ENCODE results near the gene SLC5A12.

Gene SLC5A12

DNA sequence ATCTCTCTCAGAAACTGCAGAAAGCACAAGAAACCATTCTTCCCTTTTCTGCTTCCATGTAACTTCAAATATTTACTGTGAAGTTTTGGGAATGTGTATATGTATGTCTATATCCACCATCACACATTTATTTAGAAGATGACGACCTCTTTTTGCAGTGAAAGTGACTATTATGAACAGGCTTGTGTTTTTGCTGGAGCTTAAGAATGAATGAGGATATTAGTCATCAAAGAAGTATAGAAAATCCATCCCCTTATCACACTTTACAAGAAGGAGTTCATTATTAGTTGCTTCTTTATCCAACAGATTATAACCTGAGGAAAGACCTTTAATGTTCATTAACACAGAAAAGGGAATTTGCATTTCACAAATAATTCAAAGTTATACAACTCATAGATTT lies 21.1 kb upstream of the SLC5A12 start:
- peaks cover 29% of the 10 kb centered on the region for H3K9me3 Mint-ChIP-seq
- H3K4me3 Mint-ChIP-seq = no peak overlapping the region
- H3K36me3 Mint-ChIP-seq (ENCODE audit: insufficient read depth) = peaks cover 4% of the 10 kb centered on the region
- ATAC-seq (replicated peaks; ENCODE audit: extremely low read depth, poor library complexity, severe bottlenecking) = no peak
- DNase-seq (ENCODE audit: low spot score in 2 of 2) = no peak
- no peaks in the 10 kb centered on the region for H3K4me1 Mint-ChIP-seq
- no peaks in the 10 kb centered on the region for H3K27me3 Mint-ChIP-seq
- H3K27ac Mint-ChIP-seq (ENCODE audit: low read depth) = no peak overlapping the region

DNA sequence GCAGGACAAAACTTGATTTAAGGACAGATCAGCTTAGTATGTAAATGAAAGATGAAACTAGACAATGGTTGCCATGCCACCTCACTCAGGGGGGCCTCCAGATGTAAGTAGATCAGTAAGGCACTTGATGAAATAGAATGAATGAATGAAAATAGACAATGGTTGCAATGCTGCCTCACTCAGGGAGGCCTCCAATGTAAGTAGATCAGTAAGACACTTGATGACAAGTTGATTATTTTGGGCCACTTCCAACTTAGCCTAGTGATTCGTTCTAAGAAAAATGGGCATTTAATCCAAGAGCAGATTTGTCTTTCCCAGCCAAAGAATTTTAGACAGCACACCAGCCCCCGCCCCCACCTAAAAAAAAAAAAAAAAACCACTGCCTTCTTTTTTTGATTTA lies 19.2 kb upstream of the SLC5A12 start:
- Mint-ChIP-seq H3K4me1 (no peaks in the 10 kb centered on the region), H3K27ac (ENCODE audit: low read depth) (no peak overlapping the region), H3K27me3 (no peaks in the 10 kb centered on the region), H3K9me3 (peaks cover 39% of the 10 kb centered on the region), H3K4me3 (no peak overlapping the region), H3K36me3 (ENCODE audit: insufficient read depth) (peaks cover 4% of the 10 kb centered on the region)
- ATAC-seq (replicated peaks; ENCODE audit: extremely low read depth, poor library complexity, severe bottlenecking) = no peak
- DNase-seq (ENCODE audit: low spot score in 2 of 2) = no peak

DNA sequence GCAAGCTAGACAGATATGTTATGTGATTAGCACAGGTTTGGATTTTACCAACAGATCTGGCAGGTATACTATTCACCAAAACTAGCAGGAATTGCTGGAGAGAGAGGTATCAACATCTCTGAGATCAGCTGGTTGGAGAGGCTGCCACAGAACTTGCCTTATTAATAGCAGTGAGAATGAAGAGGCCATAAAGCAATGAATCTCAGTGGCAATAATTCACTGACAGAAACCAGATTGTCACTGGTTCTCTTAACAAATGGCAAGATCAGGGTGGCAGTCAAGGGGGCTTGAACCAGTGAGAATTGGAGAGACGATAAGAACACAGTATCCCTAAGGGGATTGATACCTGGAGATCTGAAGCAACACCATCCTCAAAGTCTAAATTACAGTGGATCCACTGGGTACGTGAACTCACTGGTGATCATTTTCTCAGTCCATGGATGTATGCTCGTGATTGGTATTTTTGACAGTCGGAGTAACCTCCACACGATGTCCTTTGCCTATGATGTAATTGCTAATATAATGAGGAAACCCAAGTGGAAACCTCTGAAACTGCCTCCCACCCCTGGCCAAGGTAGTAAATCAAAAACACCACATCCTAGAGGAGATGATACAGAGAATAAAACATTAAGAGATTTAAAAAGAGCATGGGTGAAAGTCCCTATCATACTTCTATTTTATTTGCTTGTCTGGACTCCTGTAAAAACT lies 17.7 kb upstream of the SLC5A12 start:
- peaks cover 4% of the 10 kb centered on the region for H3K36me3 Mint-ChIP-seq (ENCODE audit: insufficient read depth)
- no peaks in the 10 kb centered on the region for H3K27me3 Mint-ChIP-seq
- ATAC-seq (replicated peaks; ENCODE audit: extremely low read depth, poor library complexity, severe bottlenecking) (no peak), DNase-seq (ENCODE audit: low spot score in 2 of 2) (no peak)
- no peak overlapping the region for H3K4me3 Mint-ChIP-seq
- H3K9me3 Mint-ChIP-seq = peaks cover 39% of the 10 kb centered on the region
- no peak overlapping the region for H3K27ac Mint-ChIP-seq (ENCODE audit: low read depth)
- no peaks in the 10 kb centered on the region for H3K4me1 Mint-ChIP-seq

DNA sequence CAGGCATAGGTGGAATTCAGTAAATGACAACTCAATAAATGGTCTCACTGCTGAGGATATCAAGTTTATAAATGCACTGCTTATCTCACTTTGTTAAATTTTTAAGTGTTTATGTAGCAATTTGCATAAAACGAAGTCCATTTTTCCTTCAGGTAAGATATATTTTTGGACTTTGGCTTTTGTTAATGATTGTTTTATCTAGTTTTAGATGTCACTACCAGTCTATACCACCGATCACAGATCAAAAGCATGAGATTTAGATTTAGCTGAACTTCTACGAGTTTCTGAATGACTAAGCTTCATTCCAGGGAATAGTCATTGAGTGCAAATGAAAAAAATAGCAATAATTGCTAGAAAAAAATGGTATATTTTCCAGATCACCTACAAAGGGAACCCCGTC lies 12.8 kb upstream of the SLC5A12 start:
- no peak overlapping the region for H3K4me3 Mint-ChIP-seq
- peaks cover 44% of the 10 kb centered on the region for H3K9me3 Mint-ChIP-seq
- H3K27me3 Mint-ChIP-seq = no peaks in the 10 kb centered on the region

DNA sequence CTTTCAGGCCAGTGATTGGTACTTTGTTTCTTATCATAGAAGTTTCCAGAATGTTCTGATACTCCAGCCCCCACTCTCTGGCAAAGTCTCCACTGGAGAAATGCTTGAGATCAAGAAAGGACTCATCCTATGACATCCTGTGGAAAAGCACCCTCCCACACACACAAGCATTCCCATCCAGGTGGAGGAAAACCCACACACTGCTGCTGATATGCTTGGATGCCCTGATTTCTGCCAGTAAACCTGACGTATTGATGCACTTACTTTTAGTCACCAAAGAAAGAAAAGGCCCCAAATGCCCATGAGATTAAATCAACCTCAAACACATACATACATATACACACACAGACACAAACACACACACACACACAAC lies 9.2 kb upstream of the SLC5A12 start:
- no peak for ATAC-seq (replicated peaks; ENCODE audit: extremely low read depth, poor library complexity, severe bottlenecking)
- Mint-ChIP-seq H3K27me3 (no peaks in the 10 kb centered on the region), H3K4me3 (no peak overlapping the region), H3K4me1 (no peaks in the 10 kb centered on the region), H3K9me3 (peaks cover 17% of the 10 kb centered on the region), H3K27ac (ENCODE audit: low read depth) (no peak overlapping the region), H3K36me3 (ENCODE audit: insufficient read depth) (peaks cover 2% of the 10 kb centered on the region)
- DNase-seq (ENCODE audit: low spot score in 2 of 2) = no peak

More for the DNA sequence above, 12.8 kb upstream of the SLC5A12 start:
- Mint-ChIP-seq H3K27ac (ENCODE audit: low read depth) (no peak overlapping the region), H3K4me1 (no peaks in the 10 kb centered on the region), H3K36me3 (ENCODE audit: insufficient read depth) (no peaks in the 10 kb centered on the region)
- DNase-seq (ENCODE audit: low spot score in 2 of 2) = no peak
- no peak for ATAC-seq (replicated peaks; ENCODE audit: extremely low read depth, poor library complexity, severe bottlenecking)

DNA sequence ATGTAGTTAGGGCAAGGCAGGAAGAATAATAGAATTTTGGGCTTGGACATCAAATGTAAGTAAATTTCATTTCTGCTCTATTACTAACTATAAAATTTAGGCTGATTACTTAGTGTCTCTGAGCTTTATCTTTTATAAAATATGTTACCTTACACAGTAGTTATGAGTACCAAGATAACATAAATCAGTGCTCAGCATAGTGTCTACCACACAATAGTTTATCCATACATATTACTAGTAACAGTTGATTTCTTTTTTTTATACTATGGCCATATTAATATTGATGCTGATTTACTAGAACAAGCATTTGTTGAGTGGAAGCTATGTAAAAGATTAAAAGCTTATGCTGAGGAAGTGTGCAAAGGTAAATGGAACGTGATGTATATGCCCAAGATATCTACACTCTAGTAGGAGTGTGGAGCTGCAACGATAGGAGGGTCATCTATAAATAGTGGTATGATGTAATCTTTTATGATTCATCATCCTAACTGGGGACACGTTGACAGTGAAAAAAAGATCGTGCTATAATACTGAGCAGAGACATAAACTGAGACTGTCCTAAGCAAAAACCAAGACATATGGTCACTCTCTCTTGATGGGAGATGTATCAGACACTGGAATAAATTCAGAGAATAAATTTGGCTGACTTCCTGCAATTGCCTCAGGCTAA lies 8.7 kb upstream of the SLC5A12 start:
- DNase-seq (ENCODE audit: low spot score in 2 of 2) = no peak
- peaks cover 17% of the 10 kb centered on the region for H3K9me3 Mint-ChIP-seq
- ATAC-seq (replicated peaks; ENCODE audit: extremely low read depth, poor library complexity, severe bottlenecking) = no peak
- H3K4me3 Mint-ChIP-seq = no peak overlapping the region
- no peaks in the 10 kb centered on the region for H3K27me3 Mint-ChIP-seq
- no peaks in the 10 kb centered on the region for H3K4me1 Mint-ChIP-seq
- peaks cover 2% of the 10 kb centered on the region for H3K36me3 Mint-ChIP-seq (ENCODE audit: insufficient read depth)
- H3K27ac Mint-ChIP-seq (ENCODE audit: low read depth) = no peak overlapping the region

DNA sequence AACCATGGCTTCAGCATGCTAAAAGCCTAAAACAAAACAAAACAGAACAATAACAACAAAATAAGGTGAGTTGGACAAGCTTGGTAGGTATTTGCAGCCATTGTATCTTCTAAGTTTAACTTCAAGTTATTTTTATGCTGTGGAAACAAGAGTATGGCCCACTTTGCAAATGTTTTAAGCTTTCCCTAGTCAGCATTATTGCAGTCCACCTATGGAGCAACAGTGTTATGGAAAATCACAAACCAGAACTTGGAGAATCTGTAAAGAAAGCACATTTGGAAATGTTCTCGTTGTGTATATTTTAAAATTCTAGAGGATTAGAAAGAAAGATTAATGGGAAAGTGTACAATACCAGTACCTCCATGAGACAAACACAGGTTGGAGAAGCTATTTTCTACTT lies 7.4 kb upstream of the SLC5A12 start:
- DNase-seq (ENCODE audit: low spot score in 2 of 2) (no peak), ATAC-seq (replicated peaks; ENCODE audit: extremely low read depth, poor library complexity, severe bottlenecking) (no peak)
- no peak overlapping the region for H3K4me3 Mint-ChIP-seq
- H3K27me3 Mint-ChIP-seq = no peaks in the 10 kb centered on the region
- H3K27ac Mint-ChIP-seq (ENCODE audit: low read depth) = no peak overlapping the region
- H3K36me3 Mint-ChIP-seq (ENCODE audit: insufficient read depth) = peaks cover 2% of the 10 kb centered on the region
- no peaks in the 10 kb centered on the region for H3K4me1 Mint-ChIP-seq
- H3K9me3 Mint-ChIP-seq = peaks cover 19% of the 10 kb centered on the region

DNA sequence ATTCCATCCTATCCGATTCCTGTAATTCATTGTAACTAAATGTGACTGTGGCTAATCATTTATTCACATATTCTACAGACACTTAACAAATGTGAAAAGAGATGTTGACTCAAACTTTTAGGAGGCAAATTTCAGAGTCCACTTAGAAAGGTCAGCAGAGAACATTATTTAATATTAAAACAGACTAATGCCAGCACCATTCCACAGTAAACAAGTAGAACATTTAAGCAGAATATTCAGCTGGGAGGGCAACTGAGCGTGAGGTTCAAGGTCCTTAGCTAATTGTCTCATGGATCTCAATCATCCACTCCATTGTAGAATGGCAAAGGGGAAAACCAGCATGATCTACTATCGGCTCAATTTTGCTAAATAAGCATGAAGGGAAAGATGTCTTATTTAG lies 5.1 kb upstream of the SLC5A12 start:
- no peak for DNase-seq (ENCODE audit: low spot score in 2 of 2)
- ATAC-seq (replicated peaks; ENCODE audit: extremely low read depth, poor library complexity, severe bottlenecking) = no peak
- Mint-ChIP-seq H3K27ac (ENCODE audit: low read depth) (no peak overlapping the region), H3K9me3 (peaks cover 14% of the 10 kb centered on the region), H3K4me3 (no peak overlapping the region), H3K27me3 (no peaks in the 10 kb centered on the region), H3K36me3 (ENCODE audit: insufficient read depth) (peaks cover 2% of the 10 kb centered on the region), H3K4me1 (no peaks in the 10 kb centered on the region)

DNA sequence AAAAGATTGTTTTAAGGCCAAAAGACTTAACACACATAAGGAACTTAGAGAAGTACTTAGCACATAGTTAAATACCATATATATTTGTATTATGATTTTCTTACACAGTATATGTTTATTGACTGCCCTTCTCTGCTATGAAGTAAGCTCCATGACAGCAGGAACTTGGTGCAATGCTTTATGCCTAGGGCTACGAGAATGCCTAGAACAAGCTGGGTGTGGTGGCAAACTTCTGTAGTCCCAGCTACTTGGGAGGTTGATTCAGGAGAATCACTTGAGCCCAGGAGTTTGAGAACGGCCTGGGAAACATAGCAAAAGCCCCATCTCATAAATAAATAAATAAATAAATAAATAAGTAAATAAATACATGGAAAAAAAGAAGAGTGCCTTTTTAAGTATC lies 1.9 kb downstream of the SLC5A12 start:
- ATAC-seq (replicated peaks; ENCODE audit: extremely low read depth, poor library complexity, severe bottlenecking) (no peak), DNase-seq (ENCODE audit: low spot score in 2 of 2) (no peak)
- Mint-ChIP-seq H3K4me1 (no peaks in the 10 kb centered on the region), H3K36me3 (ENCODE audit: insufficient read depth) (no peaks in the 10 kb centered on the region), H3K27me3 (no peaks in the 10 kb centered on the region), H3K4me3 (no peak overlapping the region), H3K9me3 (peaks cover 20% of the 10 kb centered on the region), H3K27ac (ENCODE audit: low read depth) (no peak overlapping the region)

DNA sequence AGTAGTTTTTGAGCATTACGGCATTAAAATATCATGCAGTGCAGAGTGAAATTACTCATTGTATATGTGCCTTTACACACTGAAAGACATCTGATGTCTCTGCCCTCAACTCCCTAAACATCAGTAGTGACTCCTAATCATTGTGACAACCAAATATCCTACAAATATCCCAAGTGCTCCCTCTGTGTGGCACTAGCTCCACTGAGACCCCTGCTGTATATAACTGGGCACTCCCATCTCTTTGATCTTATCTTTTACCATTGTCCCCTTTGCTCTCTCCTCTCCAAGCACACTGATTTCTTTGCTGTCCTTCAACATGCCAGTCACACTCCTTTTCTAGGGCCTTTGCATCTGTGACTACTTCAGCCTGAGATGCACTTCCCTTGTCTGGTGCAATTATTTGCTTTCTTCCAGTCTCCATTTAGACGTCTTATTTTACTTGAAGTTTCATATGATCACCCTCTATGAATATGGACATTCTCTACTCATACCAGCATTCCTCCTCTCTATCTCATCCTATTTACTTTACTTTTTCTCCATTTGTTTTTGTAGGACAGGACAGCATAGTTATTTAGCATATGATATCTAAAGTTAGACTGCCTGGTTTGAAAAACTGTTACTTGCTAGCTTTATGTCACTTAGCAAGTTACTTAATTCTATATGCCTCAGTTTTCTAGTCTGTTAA lies 2.4 kb downstream of the SLC5A12 start:
- Mint-ChIP-seq H3K27me3 (no peaks in the 10 kb centered on the region), H3K36me3 (ENCODE audit: insufficient read depth) (no peaks in the 10 kb centered on the region), H3K4me1 (no peaks in the 10 kb centered on the region), H3K27ac (ENCODE audit: low read depth) (no peak overlapping the region), H3K4me3 (no peak overlapping the region), H3K9me3 (peaks cover 20% of the 10 kb centered on the region)
- DNase-seq (ENCODE audit: low spot score in 2 of 2) = no peak
- ATAC-seq (replicated peaks; ENCODE audit: extremely low read depth, poor library complexity, severe bottlenecking) = no peak

DNA sequence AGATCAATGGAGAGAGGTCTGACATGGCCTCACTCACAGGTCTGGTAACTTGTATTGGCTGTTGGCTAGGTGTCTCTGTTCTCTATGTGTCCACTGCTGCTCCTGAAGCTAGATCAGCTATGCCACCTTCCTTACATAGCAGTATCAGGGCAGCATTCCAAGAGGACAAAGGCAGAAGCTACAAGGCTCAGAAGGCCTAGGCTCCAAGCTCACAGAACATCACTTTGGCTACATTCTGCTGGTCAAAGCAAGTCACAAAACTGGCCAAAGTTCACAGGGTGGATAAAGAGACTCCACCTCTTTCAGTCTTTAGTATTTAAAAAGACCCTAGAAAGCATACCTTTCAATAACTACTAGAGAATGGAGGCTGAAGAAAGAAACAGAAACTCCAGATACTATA lies 4.1 kb downstream of the SLC5A12 start:
- Mint-ChIP-seq H3K4me1 (no peaks in the 10 kb centered on the region), H3K27ac (ENCODE audit: low read depth) (no peak overlapping the region), H3K27me3 (no peaks in the 10 kb centered on the region), H3K36me3 (ENCODE audit: insufficient read depth) (no peaks in the 10 kb centered on the region), H3K9me3 (peaks cover 18% of the 10 kb centered on the region), H3K4me3 (no peak overlapping the region)
- ATAC-seq (replicated peaks; ENCODE audit: extremely low read depth, poor library complexity, severe bottlenecking) = no peak
- no peak for DNase-seq (ENCODE audit: low spot score in 2 of 2)

DNA sequence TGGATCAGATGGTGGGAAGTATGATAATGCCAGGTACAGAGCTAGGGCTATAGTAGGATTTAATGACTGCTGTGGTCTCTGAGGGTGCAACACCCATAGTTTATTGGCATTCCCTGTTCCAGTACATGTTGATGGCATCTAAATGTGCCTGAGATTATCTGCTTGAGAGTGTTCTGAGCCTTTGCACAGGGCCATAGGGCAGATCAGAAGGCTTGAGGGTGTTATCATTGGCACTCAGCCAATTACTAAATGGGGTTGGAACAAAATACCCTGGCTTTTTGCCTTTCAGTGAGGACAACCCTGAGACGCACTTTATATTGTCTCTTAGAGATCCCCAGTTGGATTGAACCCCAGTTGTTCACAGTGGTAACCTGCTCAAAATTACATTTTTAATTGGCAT lies 6.7 kb downstream of the SLC5A12 start:
- Mint-ChIP-seq H3K36me3 (ENCODE audit: insufficient read depth) (no peaks in the 10 kb centered on the region), H3K27me3 (no peaks in the 10 kb centered on the region), H3K27ac (ENCODE audit: low read depth) (no peak overlapping the region), H3K4me3 (no peak overlapping the region), H3K9me3 (peaks cover 24% of the 10 kb centered on the region), H3K4me1 (no peaks in the 10 kb centered on the region)
- ATAC-seq (replicated peaks; ENCODE audit: extremely low read depth, poor library complexity, severe bottlenecking) (no peak), DNase-seq (ENCODE audit: low spot score in 2 of 2) (no peak)

DNA sequence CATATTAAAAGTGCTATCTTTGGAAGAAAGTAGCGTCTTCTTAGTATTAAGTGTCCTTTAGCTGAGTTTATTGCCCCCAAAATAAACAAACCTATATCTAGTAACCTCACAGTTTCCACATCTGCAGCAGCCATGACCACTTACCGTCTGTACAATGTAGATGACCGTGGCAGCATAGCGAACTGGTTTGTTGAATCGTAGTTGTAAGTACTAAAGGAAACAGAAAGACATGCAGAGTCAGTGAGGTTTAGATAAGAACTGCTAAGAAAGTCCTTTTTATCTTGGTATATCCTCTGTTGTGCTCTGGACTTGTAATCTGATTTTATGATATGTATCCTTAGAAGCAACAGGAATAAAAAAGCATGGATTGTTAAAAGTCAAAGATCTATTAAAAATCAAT lies 9.4 kb downstream of the SLC5A12 start:
- DNase-seq (ENCODE audit: low spot score in 2 of 2) = no peak
- H3K4me1 Mint-ChIP-seq = no peaks in the 10 kb centered on the region
- H3K27ac Mint-ChIP-seq (ENCODE audit: low read depth) = no peak overlapping the region
- H3K27me3 Mint-ChIP-seq = no peaks in the 10 kb centered on the region
- no peaks in the 10 kb centered on the region for H3K36me3 Mint-ChIP-seq (ENCODE audit: insufficient read depth)
- no peak for ATAC-seq (replicated peaks; ENCODE audit: extremely low read depth, poor library complexity, severe bottlenecking)
- H3K9me3 Mint-ChIP-seq = peaks cover 20% of the 10 kb centered on the region
- H3K4me3 Mint-ChIP-seq = no peak overlapping the region

Data from central memory CD8-positive, alpha-beta T cell (primary cell).